Activated naive CD4-positive, alpha-beta T cell treated with anti-CD3 and anti-CD28 coated beads for 36 hours (primary cell): Measurements from ENCODE around the gene AMBRA1. TPM values are rescaled to one million over a fixed set of nuclear protein-coding genes. Genes with fewer than 3 reads are reported as not detected.
"Not testable (repeated sequence)": the region's sequence is repeated elsewhere in the genome, so short reads cannot be mapped to it uniquely, and the experiment has no call there.

Experiments used
- CTCF ChIA-PET: fragments of 350-600 bp; sonication (Branson Sonifier 250); formaldehyde crosslinking; loops from one replicate; lab custom pipeline; 2021; ENCODE audit warnings: antibody characterized with exemption; lab: Charles Lee
- DNase-seq: peaks from one replicate; pipeline ENCODE4 v3.0.0-alpha.2; 2020
- H3K27ac Mint-ChIP-seq: one replicate; pipeline ENCODE4 v1.8.0; 2021; ENCODE audit warnings: mild to moderate bottlenecking, mixed read lengths
- H3K27me3 Mint-ChIP-seq: one replicate; pipeline ENCODE4 v1.8.0; 2021; ENCODE audit warnings: low read depth, mixed read lengths
- H3K36me3 Mint-ChIP-seq: one replicate; pipeline ENCODE4 v1.8.0; 2021; ENCODE audit warnings: low read depth, mixed read lengths
- H3K4me1 Mint-ChIP-seq: one replicate; pipeline ENCODE4 v1.8.0; 2021; ENCODE audit warnings: low read depth, mixed read lengths
- H3K4me3 Mint-ChIP-seq: one replicate; pipeline ENCODE4 v1.8.0; 2021; ENCODE audit warnings: mild to moderate bottlenecking, moderate library complexity, mixed read lengths
- H3K9me3 Mint-ChIP-seq: one replicate; pipeline ENCODE4 v1.8.0; 2021; ENCODE audit warnings: mixed read lengths
- intact Hi-C: fragments of 100-400 bp; cut with micrococcal nuclease; formaldehyde crosslinking; loops from one replicate; pipeline ENCODE4 v1.15.1; 2023
- total RNA-seq, 2 experiments: library from RNA; stranded (reverse); gene quantifications; one replicate each; pipeline ENCODE4 v1.2.3, GENCODE V29; 2021

Gene AMBRA1
- total RNA-seq, 2 experiments from 2014 or later, result 19.0 to 23.1 TPM

DNA sequence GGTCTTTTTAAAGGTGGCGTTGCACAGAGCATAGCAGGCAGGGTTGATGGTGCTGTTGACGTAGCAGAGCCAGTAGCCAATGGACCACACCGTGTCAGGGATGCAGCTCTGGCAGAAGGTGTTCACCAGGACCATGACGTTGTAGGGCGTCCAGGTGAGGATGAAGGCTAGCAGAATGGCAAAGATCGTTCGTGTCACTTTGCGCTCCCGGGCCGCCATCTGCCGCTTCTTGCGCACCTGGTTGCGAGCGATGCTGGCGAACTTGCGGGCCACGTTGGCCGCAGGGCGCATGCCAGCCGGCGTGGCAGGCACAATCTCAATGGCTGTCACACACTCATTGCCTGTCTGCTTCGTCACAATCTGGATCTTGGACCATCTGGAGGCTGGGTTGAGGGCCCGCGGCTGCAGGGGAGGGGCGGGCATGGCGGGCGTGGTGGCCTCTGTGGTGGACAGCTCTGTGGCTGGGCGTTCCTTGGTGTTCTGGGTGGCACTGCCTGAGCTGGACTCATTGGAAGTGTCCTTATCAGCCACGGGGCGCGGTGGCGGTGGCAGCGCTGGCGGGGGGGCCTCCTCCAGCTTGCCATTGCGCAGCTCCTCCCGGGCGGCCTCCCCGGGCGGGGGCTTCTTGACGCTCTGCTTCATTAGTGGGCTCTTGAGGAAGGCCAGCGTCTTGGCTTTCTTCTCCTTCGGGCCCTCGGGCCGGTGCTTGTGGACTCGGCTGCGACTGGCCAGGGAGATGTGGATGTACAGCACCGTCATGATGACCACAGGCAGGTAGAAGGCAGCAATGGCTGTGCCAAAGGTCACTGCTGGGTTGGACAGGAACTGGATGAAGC lies 208.4 kb downstream of the AMBRA1 start:
- peaks cover 46% of the 10 kb centered on the region for H3K27me3 Mint-ChIP-seq
- H3K9me3 Mint-ChIP-seq, result no peaks in the 10 kb centered on the region
- intact Hi-C loops, result loop anchor here (5.0 kb wide), 1 partner anchor 287 kb away; no protein-coding TSS in a partner anchor
- H3K4me3 Mint-ChIP-seq, result no peak overlapping the region
- CTCF ChIA-PET, result interaction anchor here (0.7 kb wide), 1 partner anchor 32 kb away, joined by 3 read pairs; no protein-coding TSS in a partner anchor
- peaks cover 19% of the 10 kb centered on the region for H3K4me1 Mint-ChIP-seq
- DNase-seq, result no peak
- no peaks in the 10 kb centered on the region for H3K36me3 Mint-ChIP-seq
- no peak overlapping the region for H3K27ac Mint-ChIP-seq

- Mint-ChIP-seq H3K27ac (no peak overlapping the region), H3K9me3 (no peaks in the 10 kb centered on the region), H3K36me3 (peaks cover 2% of the 10 kb centered on the region), H3K4me1 (peaks cover 13% of the 10 kb centered on the region), H3K27me3 (peaks cover 34% of the 10 kb centered on the region), H3K4me3 (no peak overlapping the region)
- DNase-seq, result no peak
- CTCF ChIA-PET, result interaction anchor here (1.6 kb wide), 2 partner anchors 19 to 32 kb away, joined by 5 to 8 read pairs; no protein-coding TSS in a partner anchor
- intact Hi-C loops, result no loop called here
These were observed 209.7 kb downstream of the AMBRA1 start for GRCh38 chr11:46383974-46384701.

DNA sequence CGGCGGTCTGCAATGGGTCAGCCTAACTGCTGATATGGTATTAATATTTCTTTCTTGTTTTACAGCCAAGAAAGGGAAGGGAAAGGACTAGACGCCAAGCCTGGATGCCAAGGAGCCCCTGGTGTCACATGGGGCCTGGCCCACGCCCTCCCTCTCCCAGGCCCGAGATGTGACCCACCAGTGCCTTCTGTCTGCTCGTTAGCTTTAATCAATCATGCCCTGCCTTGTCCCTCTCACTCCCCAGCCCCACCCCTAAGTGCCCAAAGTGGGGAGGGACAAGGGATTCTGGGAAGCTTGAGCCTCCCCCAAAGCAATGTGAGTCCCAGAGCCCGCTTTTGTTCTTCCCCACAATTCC lies 210.4 kb downstream of the AMBRA1 start:
- CTCF ChIA-PET, result interaction anchor here (0.6 to 1.6 kb wide), 3 partner anchors 19 to 542 kb away, joined by 4 to 8 read pairs (median 5); no protein-coding TSS in a partner anchor
- Mint-ChIP-seq H3K27me3 (peaks cover 28% of the 10 kb centered on the region), H3K27ac (no peak overlapping the region), H3K36me3 (peaks cover 3% of the 10 kb centered on the region), H3K4me3 (no peak overlapping the region), H3K9me3 (no peaks in the 10 kb centered on the region), H3K4me1 (peaks cover 15% of the 10 kb centered on the region)
- intact Hi-C loops, result no loop called here
- no peak for DNase-seq

DNA sequence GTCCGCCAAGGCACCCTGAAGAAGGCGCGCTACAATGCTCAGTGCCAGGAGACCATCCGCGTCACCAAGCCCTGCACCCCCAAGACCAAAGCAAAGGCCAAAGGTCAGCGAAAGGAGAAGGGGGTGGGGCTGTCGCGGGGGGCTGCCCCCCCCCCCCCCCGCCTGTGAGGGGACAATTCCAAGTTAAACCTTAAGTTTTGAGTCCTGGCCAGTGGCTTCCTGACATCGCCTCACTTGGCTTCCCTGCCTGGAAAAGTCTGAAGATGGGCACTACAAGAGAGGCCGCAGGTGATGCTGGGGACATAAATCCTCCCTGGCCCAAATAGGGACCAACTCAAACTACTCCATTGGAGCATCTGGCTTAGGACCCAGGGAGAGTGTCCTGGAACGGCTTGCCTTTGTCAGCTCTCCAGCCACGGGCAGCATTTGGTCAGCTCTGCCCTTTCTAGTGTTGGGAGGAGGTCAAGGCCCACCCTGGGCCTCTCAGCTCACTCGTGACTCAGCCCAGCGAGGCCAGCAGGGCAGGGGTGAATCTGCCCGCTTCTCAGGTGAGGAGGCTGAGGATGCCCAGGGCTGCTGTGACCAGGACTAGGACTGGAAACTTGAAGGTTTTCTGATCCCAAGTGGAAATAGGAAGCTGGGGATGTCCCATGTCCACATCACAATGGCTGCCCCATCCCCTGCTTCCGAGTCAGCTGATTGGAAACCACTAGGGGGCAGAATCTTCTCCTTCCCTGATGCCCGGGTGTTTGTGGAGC lies 211.0 kb downstream of the AMBRA1 start:
- Mint-ChIP-seq H3K4me1 (peaks cover 11% of the 10 kb centered on the region), H3K36me3 (peaks cover 4% of the 10 kb centered on the region), H3K27me3 (peaks cover 22% of the 10 kb centered on the region), H3K4me3 (peak overlapping the region; percentile 12), H3K27ac (no peak overlapping the region), H3K9me3 (no peaks in the 10 kb centered on the region)
- intact Hi-C loops, result no loop called here
- CTCF ChIA-PET, result interaction anchor here (0.6 to 1.6 kb wide), 3 partner anchors 18 to 543 kb away, joined by 4 to 8 read pairs (median 5); no protein-coding TSS in a partner anchor
- DNase-seq, result no peak

GRCh38 chr11:46381819-46382645 lies 211.8 kb downstream of the AMBRA1 start:
- Mint-ChIP-seq H3K4me3 (peak overlapping the region; percentile 65), H3K27me3 (peaks cover 18% of the 10 kb centered on the region), H3K4me1 (peaks cover 11% of the 10 kb centered on the region), H3K9me3 (no peaks in the 10 kb centered on the region), H3K36me3 (peaks cover 12% of the 10 kb centered on the region), H3K27ac (no peak overlapping the region)
- DNase-seq, result peak; percentile 55
- intact Hi-C loops, result no loop called here
- CTCF ChIA-PET, result no interaction called here

DNA sequence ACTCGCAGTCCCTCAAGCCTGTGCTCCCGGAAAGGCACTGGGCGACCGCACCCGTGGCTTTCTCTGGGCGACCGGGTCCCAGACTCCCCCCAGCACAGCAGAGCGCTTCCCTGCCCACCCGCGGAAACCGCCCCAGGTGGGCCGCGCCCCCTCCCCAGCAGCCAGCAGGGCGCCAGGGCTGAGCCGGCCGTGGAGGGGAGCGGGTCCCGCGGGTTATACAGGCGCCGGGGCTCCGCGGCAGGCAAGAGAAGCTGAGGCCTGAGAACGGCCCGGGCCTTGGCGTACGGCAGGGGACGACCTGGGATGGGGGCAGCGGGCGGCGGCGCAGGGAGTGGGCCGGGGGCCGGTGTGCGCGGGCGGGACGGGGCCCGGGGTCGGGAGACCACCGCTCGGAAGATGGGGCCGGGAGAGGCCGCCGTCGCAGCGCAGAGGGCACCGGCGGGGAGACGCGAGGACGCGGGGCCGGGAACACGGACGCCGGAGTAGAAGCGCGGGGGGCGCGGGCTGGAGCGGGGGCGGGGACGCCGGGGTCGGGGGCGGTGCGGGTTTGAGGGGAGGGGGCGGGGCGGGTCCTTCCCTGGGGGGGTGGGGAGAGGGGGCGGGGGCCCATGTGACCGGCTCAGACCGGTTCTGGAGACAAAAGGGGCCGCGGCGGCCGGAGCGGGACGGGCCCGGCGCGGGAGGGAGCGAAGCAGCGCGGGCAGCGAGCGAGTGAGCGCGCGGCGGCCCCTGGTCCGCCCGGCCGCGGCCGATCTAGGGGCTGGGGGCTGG lies 212.6 kb downstream of the AMBRA1 start, which contains the start of gene MDK:
TSS of gene MDK (plus strand) at position 622 of the 771 bp plus-strand sequence. CDS start 389 bp downstream, outside the sequence.
- CTCF ChIA-PET, result no interaction called here
- no peak for DNase-seq
- peaks cover 19% of the 10 kb centered on the region for H3K36me3 Mint-ChIP-seq
- peaks cover 11% of the 10 kb centered on the region for H3K27me3 Mint-ChIP-seq
- H3K4me3 Mint-ChIP-seq, result peak within 1 kb of the TSS; percentile 67
- no peaks in the 10 kb centered on the region for H3K9me3 Mint-ChIP-seq
- intact Hi-C loops, result no loop called here
- H3K4me1 Mint-ChIP-seq, result peaks cover 11% of the 10 kb centered on the region
- no peak within 1 kb of the TSS for H3K27ac Mint-ChIP-seq

DNA sequence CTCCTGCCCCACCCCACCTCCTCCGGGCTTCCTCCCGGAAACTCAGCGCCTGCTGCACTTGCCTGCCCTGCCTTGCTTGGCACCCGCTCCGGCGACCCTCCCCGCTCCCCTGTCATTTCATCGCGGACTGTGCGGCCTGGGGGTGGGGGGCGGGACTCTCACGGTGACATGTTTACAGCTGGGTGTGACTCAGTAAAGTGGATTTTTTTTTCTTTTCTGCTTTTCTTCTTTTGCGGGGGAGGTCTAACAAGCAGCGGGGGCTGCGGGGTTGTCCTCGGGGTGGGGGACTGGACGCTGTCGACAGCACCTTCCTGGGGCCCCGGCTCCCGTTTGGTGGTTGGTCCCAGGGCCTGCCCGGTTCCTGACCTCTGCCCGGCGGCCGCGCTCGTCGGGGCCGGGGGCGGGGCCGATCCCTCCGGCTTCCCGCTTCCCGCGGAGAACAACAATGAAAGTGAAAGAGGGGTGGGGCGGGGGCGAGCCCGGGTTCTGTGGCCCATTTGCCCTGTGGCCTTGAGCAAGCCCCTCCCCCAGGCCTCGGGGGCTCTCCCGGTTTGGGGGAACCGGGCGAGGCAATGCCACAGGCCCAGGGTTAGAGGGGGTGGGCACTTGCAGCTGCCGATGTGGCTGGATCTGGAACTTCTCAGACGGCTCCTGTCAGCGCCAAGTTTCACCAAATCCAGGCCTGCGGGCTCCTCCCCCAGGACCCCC lies 213.3 kb downstream of the AMBRA1 start:
- intact Hi-C loops, result loop anchor here (1.0 kb wide), 4 partner anchors 12 to 466 kb away; partner anchors contain the start of genes CKAP5 and DGKZ
- DNase-seq, result peak; percentile 90
- Mint-ChIP-seq H3K4me3 (peak overlapping the region; percentile 67), H3K9me3 (no peaks in the 10 kb centered on the region), H3K36me3 (peaks cover 19% of the 10 kb centered on the region), H3K27me3 (peaks cover 7% of the 10 kb centered on the region), H3K27ac (peak overlapping the region; percentile 15), H3K4me1 (peaks cover 11% of the 10 kb centered on the region)
- CTCF ChIA-PET, result interaction anchor here (1.0 kb wide), 1 partner anchor 28 kb away, joined by 6 read pairs; no protein-coding TSS in a partner anchor

DNA sequence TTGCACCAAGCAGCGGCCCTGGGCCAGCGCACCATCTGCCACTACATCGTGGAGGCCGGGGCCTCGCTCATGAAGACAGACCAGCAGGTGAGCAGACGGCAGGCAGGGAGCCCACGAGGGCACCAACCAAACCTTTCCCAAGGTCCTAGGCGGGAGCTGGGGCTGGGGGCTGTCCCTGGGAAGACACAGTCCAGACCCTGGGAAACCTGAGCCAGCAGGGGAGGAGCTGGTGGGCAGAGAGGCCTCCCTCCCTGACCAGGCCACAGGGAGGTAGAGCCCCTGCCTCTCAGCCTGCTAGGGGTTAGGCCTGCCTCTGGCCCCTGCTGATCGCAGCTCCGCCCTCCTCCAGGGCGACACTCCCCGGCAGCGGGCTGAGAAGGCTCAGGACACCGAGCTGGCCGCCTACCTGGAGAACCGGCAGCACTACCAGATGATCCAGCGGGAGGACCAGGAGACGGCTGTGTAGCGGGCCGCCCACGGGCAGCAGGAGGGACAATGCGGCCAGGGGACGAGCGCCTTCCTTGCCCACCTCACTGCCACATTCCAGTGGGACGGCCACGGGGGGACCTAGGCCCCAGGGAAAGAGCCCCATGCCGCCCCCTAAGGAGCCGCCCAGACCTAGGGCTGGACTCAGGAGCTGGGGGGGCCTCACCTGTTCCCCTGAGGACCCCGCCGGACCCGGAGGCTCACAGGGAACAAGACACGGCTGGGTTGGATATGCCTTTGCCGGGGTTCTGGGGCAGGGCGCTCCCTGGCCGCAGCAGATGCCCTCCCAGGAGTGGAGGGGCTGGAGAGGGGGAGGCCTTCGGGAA lies 214.1 kb downstream of the AMBRA1 start:
- Mint-ChIP-seq H3K36me3 (peaks cover 24% of the 10 kb centered on the region), H3K4me1 (peaks cover 11% of the 10 kb centered on the region), H3K27ac (peak overlapping the region; percentile 46)
- H3K4me3 Mint-ChIP-seq, H3K9me3 Mint-ChIP-seq, H3K27me3 Mint-ChIP-seq, DNase-seq: not testable (repeated sequence)
- intact Hi-C loops, result loop anchor here (1.0 kb wide), 4 partner anchors 13 to 467 kb away; partner anchors contain the start of genes CKAP5 and DGKZ
- CTCF ChIA-PET, result interaction anchor here (1.0 to 2.0 kb wide), 2 partner anchors 9 to 28 kb away, joined by 6 to 10 read pairs; no protein-coding TSS in a partner anchor

DNA sequence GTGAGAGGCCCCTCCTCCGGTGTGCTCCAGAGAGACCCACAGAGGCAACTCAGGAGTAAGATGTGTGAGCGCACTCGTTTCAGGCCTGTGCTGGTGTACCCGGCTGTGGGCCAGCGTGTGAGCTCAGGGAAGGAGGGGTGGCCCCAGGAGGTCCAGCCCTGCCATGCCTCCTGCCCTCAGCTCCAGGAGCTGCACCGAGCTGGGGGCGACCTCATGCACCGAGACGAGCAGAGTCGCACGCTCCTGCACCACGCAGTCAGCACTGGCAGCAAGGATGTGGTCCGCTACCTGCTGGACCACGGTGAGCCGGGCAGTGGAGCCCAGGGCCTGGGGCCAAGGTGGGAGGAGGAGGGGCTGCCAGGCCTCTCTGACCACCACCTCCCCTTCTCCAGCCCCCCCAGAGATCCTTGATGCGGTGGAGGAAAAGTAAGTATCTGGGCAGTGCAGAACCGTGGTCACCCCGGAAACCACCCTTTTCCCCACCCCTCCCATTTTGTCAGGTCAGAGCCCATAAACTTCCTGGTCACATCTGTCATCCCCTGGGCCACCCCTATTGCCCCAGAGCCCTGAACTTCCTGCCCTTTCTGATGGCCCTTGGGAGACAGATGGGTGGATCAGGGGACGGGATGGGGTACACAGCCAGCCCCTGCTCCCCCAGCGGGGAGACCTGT lies 214.9 kb downstream of the AMBRA1 start:
- H3K4me3 Mint-ChIP-seq, result peak overlapping the region; percentile 4
- H3K9me3 Mint-ChIP-seq, result no peaks in the 10 kb centered on the region
- peaks cover 24% of the 10 kb centered on the region for H3K36me3 Mint-ChIP-seq
- peaks cover 7% of the 10 kb centered on the region for H3K27me3 Mint-ChIP-seq
- peak overlapping the region; percentile 8 for H3K27ac Mint-ChIP-seq
- intact Hi-C loops, result no loop called here
- DNase-seq, result no peak
- H3K4me1 Mint-ChIP-seq, result peaks cover 11% of the 10 kb centered on the region
- CTCF ChIA-PET, result interaction anchor here (1.8 to 2.1 kb wide), 3 partner anchors 10 to 14 kb away, joined by 5 to 18 read pairs (median 10); no protein-coding TSS in a partner anchor
